SU-DHL-6 (cell line): ENCODE data around the gene UVSSA.

ENCODE experiments used
- H2AFZ ChIP-seq: fragments of 200-600 bp; sonication (generic); 2 replicates; pipeline ENCODE4 v1.6.1; 2014; ENCODE audit warnings: low read depth, mild to moderate bottlenecking, moderate library complexity, mixed read lengths, antibody characterized with exemption, low read length; ENCODE audit not compliant: severe bottlenecking
- H3F3A ChIP-seq: fragments of 200-600 bp; shearing (Covaris generic); 2 replicates; pipeline ENCODE4 v1.6.0; 2016; ENCODE audit warnings: antibody characterized with exemption, mild to moderate bottlenecking; ENCODE audit not compliant: insufficient read depth
- H3K27ac ChIP-seq: fragments of 200-600 bp; sonication (generic); 2 replicates; pipeline ENCODE4 v1.5.1; 2016; ENCODE audit warnings: low read depth, mild to moderate bottlenecking, low read length, moderate library complexity, mixed read lengths
- H3K27me3 ChIP-seq: fragments of 200-600 bp; sonication (generic), shearing (Covaris generic); 2 replicates; pipeline ENCODE4 v1.6.0; 2014; ENCODE audit warnings: mild to moderate bottlenecking, low read length
- H3K36me3 ChIP-seq: fragments of 200-600 bp; sonication (generic); 2 replicates; pipeline ENCODE4 v1.6.1; 2014; ENCODE audit warnings: mild to moderate bottlenecking, low read length, mixed read lengths
- H3K4me2 ChIP-seq: fragments of 300-600, 200-600 bp; shearing (Covaris generic), sonication (generic); 2 replicates; pipeline ENCODE4 v1.6.0; 2014; ENCODE audit warnings: low read length, low read depth, mild to moderate bottlenecking; ENCODE audit not compliant: poor library complexity, severe bottlenecking
- H3K4me3 ChIP-seq: fragments of 200-600 bp; sonication (generic); 2 replicates; pipeline ENCODE4 v1.5.1; 2014; ENCODE audit warnings: antibody characterized with exemption, low read length, mild to moderate bottlenecking, mixed read lengths; ENCODE audit not compliant: insufficient read depth, poor library complexity, severe bottlenecking
- H3K79me2 ChIP-seq: fragments of 200-600 bp; sonication (generic); 2 replicates; pipeline ENCODE4 v1.6.1; 2014; ENCODE audit warnings: mild to moderate bottlenecking, low read length, moderate library complexity; ENCODE audit not compliant: insufficient read depth
- H3K9ac ChIP-seq: fragments of 200-600 bp; sonication (generic); 2 replicates; pipeline ENCODE4 v1.7.0; 2014; ENCODE audit warnings: mild to moderate bottlenecking, low read length
- H3K9me2 ChIP-seq: fragments of 200-600 bp; sonication (generic); replicated peaks from 2 replicates; pipeline ENCODE4 v1.6.1; 2014; ENCODE audit warnings: low read length; ENCODE audit not compliant: insufficient read depth
- H3K9me3 ChIP-seq: fragments of 200-600 bp; sonication (generic); 2 replicates; pipeline ENCODE4 v1.6.1; 2014; ENCODE audit warnings: low read length, mixed read lengths; ENCODE audit not compliant: insufficient read depth
- H4K20me1 ChIP-seq: fragments of 200-600 bp; sonication (generic); 2 replicates; pipeline ENCODE4 v1.6.1; 2014; ENCODE audit warnings: low read depth, mild to moderate bottlenecking, antibody characterized with exemption, low read length, moderate library complexity, mixed read lengths
- EZH2phosphoT487 ChIP-seq: fragments of 200-600 bp; sonication (generic), shearing (Covaris generic); conservative IDR thresholded peaks from 2 replicates; pipeline ENCODE4 v1.6.1; 2018; ENCODE audit warnings: mild to moderate bottlenecking, antibody characterized with exemption, low read length, moderate library complexity, mixed read lengths
- TF ChIP-seq, protein P1 (sequence below): fragments of 200-600 bp; sonication (generic); IDR thresholded peaks from one replicate; pipeline ENCODE4 v1.5.1; 2017; ENCODE audit warnings: antibody characterized with exemption, mild to moderate bottlenecking, low read length, moderate library complexity; ENCODE audit not compliant: insufficient read depth, poor library complexity, severe bottlenecking

UVSSA gene

GRCh38 chr4:1378559-1379231 lies 31.7 kb downstream of the UVSSA start:
- no peaks in the 10 kb centered on the region for H3K9me3 ChIP-seq
- no peak overlapping the region for H3K27ac ChIP-seq
- H4K20me1 ChIP-seq = no peaks in the 10 kb centered on the region
- H3K27me3 ChIP-seq = no peaks in the 10 kb centered on the region
- H3K9ac ChIP-seq = no peak overlapping the region
- TF ChIP-seq EZH2phosphoT487 = no peak
- TF ChIP-seq, protein P1, sequence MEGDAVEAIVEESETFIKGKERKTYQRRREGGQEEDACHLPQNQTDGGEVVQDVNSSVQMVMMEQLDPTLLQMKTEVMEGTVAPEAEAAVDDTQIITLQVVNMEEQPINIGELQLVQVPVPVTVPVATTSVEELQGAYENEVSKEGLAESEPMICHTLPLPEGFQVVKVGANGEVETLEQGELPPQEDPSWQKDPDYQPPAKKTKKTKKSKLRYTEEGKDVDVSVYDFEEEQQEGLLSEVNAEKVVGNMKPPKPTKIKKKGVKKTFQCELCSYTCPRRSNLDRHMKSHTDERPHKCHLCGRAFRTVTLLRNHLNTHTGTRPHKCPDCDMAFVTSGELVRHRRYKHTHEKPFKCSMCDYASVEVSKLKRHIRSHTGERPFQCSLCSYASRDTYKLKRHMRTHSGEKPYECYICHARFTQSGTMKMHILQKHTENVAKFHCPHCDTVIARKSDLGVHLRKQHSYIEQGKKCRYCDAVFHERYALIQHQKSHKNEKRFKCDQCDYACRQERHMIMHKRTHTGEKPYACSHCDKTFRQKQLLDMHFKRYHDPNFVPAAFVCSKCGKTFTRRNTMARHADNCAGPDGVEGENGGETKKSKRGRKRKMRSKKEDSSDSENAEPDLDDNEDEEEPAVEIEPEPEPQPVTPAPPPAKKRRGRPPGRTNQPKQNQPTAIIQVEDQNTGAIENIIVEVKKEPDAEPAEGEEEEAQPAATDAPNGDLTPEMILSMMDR = no peak
- H3K4me2 ChIP-seq = no peak overlapping the region
- no peak overlapping the region for H2AFZ ChIP-seq
- no peak overlapping the region for H3K4me3 ChIP-seq
- no peaks in the 10 kb centered on the region for H3F3A ChIP-seq
- H3K36me3 ChIP-seq = no peaks in the 10 kb centered on the region
- no peaks in the 10 kb centered on the region for H3K9me2 ChIP-seq
- no peaks in the 10 kb centered on the region for H3K79me2 ChIP-seq

DNA sequence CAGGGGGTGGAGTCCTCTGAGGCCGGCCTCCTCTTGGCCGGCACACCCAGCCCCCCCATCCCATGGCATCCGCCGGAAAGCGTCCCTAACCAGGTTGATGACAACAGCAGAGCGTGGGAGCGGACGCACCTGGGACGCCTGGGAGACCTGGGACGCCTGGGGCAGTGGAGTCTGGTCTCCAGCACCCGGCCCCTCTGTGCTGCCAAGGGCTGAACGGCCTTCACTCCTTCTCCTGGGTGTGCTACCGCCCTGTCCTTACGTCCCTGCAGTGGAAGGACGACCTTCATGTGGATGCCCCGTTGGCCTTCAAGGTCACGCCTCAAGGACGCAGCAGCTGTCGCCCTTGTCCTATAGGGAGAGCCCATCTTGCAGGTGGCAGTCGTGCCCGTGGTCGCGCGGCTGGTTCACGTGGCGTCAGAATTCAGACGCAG lies 32.4 kb downstream of the UVSSA start:
- no peak overlapping the region for H2AFZ ChIP-seq
- TF ChIP-seq, protein P1 = no peak
- no peak for TF ChIP-seq EZH2phosphoT487
- H4K20me1 ChIP-seq = no peaks in the 10 kb centered on the region
- H3K4me3 ChIP-seq = no peak overlapping the region
- H3F3A ChIP-seq = no peaks in the 10 kb centered on the region
- H3K79me2 ChIP-seq = no peaks in the 10 kb centered on the region
- H3K9ac ChIP-seq = no peak overlapping the region
- H3K27ac ChIP-seq = no peak overlapping the region
- no peaks in the 10 kb centered on the region for H3K36me3 ChIP-seq
- no peaks in the 10 kb centered on the region for H3K27me3 ChIP-seq
- no peaks in the 10 kb centered on the region for H3K9me2 ChIP-seq
- H3K4me2 ChIP-seq = no peak overlapping the region
- H3K9me3 ChIP-seq = no peaks in the 10 kb centered on the region

DNA sequence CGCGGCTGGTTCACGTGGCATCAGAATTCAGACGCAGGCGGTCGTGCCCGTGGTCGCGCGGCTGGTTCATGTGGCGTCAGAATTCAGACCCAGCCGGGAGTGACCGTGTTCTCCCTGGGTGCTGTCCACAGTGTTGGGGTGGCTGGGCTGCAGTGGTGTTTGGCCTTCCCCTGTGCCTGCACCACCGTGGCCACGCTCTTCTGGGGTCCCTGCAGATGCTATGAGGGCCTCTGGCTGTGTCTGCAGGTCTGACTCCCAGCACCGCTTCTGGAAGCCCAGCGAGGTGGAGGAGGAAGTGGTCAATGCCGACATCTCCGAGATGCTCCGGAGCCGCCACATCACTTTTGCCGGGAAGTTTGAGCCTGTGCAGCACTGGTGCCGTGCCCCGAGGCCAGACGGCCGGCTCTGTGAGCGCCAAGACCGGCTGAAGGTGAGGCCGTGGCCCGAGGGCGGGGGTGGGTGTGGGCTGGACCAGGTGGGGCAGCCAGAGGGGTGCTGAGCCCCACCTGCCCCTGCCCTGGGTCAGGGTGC lies 32.9 kb downstream of the UVSSA start:
- no peak overlapping the region for H3K27ac ChIP-seq
- H3K9ac ChIP-seq = no peak overlapping the region
- no peaks in the 10 kb centered on the region for H4K20me1 ChIP-seq
- no peaks in the 10 kb centered on the region for H3K79me2 ChIP-seq
- no peak overlapping the region for H3K4me2 ChIP-seq
- TF ChIP-seq, protein P1 = no peak
- TF ChIP-seq EZH2phosphoT487 = no peak
- H3K9me2 ChIP-seq = no peaks in the 10 kb centered on the region
- H3K4me3 ChIP-seq = no peak overlapping the region
- H2AFZ ChIP-seq = no peak overlapping the region
- H3F3A ChIP-seq = no peaks in the 10 kb centered on the region
- no peaks in the 10 kb centered on the region for H3K36me3 ChIP-seq
- no peaks in the 10 kb centered on the region for H3K27me3 ChIP-seq
- H3K9me3 ChIP-seq = no peaks in the 10 kb centered on the region
